ENCODE data around the gene ARHGEF16.

The ARHGEF16 gene

DNA sequence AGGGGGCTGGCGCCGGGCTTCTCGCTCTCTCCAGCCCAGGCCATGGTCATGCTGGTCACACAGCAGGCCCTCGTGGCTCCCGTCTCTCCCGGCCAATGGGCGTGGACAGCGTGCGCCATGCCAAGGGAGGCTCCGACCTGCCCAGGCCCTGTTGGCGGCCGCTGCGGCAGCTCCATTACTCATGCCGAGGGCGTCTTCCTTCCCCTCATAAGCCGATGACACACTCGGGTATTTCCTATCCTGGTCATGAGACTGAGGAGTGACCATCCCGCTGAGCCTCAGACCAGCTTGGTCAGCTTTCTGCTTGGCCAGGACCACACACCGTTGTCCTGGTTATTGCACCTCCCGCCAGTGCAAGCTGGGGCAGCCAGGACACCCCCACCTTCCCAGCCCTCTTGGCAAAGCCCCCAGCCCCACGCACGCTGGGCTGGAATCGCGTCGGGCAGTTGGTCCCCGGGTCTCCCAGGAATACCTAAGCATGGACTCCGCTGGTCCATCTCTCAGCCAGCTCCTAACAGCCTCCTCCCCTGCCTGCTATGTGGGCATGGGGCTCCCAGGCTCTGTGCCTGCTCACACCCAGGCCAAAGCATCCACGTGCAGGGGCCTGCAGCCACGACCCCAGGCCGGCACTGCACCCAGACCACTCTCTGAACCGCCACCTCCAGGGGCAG, 49.8 kb downstream of the ARHGEF16 start:
- no peak for DNase-seq

DNA sequence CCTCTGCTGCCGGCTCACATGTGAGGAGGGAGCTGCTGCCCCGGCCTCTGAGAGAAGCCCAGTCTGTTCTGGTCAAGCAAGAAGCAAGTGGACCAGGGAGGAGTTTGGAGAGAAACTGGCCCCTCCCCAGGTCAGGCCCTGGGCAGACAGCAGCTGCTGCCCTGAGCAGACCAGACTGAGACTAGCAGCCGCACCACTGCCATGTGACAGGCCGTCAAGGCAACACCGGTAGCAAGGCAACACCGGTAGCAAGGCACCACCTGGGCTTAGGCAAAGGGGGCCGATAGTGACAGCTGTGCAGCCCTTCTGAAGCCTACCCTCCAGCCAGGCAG, 50.3 kb downstream of the ARHGEF16 start:
- no peak for DNase-seq

DNA sequence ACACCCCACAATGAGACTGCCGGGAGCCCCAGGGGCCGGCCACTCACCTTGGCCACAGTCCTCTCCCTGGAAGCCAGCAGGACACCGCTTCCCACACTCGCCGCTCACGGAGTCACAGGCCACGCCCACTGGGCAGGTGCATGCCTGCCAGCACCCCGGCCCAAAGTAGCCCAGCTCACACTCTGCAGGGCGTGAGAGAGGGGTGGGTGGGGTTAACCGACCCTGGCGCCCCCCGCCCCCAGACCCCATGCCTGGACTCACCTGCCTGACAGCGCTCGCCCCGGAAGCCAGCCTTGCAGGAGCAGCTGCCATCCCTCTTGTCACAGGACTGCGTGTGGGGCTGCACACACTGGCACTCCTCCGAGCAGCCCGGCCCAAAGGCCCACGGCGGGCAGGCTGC, 50.7 kb downstream of the ARHGEF16 start:
- no peak for DNase-seq

DNA sequence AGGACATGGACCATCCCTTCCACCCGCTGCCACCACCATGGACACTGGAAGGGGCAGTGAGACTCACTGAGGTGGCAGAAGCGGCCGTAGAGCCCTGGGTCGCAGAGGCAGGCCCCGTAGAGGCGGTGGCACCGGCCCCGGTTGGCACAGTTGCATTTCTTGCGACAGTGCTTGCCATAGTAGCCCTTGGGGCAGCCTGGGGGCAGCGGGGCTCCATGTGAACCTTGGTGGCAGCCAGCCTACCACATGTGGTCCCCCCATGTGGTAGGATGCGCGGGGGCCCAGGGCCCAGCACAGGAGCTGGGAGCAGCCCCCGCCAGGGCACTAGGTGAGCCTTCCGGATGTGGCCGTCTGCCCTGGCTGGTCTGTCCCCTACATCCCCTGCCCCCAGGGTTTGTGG, 51.6 kb downstream of the ARHGEF16 start:
- DNase-seq, result no peak

DNA sequence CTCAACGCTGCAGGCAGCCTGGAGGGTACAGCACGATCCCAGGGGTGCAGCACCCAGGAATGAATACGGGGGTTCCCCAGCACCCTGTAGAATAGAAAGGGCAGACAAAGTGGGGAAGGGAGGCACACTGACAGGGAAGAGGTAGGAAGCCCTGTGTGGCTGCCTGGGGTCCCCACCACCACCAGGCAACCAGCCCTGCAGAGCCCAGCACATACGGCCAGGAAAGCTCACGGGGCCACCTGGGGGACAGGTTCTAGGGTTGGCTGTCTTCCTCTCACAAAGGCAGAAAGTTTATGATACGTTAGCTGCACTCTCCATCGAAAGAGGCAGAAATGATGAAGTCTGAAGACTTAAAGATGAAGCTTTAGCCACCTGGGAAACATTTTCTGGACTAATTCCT, 52.5 kb downstream of the ARHGEF16 start:
- DNase-seq, result no peak

DNA sequence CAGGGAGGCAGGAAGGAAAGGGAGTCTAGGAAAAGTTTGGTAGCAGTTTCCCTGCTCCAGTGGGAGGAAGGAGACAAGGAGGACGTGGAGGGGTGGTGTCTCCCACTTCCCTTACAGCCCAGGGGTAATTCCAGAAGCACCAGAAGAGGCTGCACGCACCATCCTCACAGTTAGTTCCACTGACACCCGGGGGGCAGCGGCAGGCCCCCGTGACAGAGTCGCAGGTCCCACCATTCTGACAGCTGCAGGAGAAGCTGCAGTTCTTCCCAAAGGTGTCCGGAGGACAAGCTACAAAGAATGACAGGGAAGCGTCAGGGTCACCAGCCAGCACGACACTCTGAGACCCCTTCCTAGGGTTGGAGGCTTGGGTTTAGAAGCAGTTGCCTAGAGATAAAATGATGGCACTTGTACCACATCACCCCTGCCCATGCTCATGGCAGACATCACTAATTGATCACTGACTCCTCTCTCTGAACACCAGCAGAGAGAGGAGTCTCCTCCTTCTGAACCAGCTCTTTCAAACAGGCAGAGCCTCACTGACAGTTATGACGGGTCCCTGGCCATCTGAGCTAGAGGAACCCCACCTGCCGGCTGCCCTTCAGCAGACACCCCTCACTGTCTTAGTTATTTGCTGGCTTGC, 53.3 kb downstream of the ARHGEF16 start:
- DNase-seq, result no peak

DNA sequence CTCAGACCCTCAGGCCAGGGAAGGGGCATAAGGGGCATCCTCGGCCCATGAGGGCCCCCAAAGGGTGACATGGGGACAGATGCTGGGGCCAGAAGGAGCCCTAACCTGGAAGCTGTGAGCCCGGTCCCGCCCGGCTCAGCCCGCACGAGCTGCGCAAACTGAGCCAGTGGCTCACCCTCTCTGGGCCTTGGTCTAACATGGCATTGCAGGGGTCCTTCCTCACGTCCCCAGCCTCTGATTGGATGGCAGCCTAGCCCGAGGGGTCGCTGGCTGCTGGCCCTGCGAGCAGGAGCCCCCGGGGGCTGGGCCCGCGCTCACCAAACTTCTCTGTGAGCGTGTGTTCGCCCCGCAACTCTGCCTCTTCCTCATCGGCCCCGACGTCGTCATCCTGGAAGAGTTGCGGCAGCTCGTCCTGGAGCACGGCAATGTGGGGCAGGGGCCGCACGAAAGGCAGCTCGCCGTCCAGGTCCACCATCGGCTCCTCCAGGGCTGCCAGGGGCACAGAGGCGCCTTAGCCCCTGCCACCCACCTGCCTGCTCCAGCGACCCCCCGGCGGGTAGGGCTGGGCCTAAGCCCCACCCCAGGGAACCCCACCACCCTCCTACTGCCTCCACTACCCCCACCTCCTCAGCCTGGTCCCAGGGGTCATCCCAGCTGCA, 54.4 kb downstream of the ARHGEF16 start:
- no peak for DNase-seq

DNA sequence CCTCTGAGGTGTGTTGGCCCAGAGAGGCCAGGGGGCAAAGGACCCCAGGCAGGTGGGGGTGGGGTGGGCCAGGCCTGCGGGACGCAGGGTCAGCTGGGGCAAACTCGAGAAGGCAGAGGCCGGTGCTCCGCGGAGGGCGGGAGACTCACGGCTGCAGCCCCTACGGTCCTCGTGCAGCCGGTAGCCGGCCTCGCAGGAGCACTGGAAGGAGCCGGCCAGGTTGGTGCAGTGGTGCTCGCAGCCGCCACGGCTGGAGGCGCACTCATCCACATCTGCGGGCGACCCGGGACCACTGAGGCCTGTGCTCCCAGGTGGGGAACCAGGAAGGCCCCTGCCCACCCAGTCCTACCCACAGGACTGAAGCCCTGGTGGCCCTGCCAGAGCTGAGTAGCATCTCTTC, 55.3 kb downstream of the ARHGEF16 start:
- no peak for DNase-seq

DNA sequence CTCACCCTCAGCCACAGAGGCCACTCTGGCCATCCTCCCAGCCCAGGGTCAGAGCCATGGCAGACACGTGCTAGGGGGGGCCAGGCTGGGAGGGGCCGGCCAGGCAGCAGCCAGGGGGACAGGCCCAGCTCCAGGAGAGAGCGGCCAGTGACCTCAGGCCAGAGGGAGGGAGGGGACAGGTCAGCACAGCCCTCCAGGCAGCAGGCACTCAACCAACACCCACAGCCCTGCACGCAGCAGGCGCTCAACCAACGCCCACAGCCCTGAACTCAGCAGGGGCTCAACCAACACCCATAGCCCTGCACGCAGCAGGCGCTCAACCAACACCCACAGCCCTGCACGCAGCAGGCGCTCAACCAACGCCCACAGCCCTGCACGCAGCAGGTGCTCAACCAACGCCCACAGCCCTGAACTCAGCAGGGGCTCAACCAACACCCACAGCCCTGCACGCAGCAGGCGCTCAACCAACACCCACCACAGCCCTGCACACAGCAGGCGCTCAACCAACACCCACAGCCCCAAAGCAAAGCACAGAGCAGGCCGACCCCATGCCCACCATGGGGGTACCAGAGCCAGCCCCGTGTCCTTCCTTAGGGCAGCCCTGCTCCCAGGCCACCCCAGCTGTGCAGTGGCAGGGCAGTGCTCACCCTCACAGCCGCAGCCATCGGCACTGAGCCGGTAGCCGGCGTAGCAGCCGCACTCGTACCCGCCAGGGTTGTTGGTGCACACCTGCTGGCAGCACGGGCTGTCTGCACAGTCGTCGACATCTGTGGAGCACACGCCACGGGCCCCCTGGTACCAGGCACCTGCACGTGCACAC, 55.9 kb downstream of the ARHGEF16 start:
- no peak for DNase-seq

DNA sequence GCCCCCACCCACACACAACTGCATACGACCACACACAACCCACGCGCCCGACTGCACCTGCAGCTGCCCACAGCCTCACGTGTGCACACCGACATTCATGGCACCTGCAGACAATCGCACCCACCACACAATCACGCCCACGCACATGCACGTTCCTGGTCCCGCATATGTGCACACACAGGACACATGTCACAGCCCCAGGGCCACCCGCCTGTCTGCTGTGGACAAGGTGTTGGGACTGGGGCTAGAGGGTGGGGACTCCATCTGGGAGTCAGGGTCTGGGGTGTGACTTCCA, 56.4 kb downstream of the ARHGEF16 start:
- no peak for DNase-seq

DNA sequence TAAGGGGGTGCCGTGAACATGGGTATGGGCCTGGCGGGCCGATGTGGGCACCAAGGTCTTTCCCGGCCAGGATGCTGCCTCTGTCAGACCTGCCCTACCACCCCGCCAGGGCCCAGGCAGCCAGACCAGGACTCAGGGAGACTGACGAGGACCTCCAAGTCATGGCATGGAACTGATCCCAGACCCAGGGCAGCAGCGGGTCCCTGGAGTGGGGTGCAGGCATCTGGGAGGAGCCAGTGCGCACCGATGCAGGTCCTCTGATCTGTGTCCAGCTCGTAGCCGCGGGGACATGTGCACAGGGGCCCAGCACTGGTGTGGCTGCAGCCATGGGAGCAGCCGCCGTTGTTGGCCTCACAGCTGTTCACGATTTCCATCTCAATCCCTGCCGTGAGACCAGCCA, 56.8 kb downstream of the ARHGEF16 start:
- DNase-seq, result no peak

DNA sequence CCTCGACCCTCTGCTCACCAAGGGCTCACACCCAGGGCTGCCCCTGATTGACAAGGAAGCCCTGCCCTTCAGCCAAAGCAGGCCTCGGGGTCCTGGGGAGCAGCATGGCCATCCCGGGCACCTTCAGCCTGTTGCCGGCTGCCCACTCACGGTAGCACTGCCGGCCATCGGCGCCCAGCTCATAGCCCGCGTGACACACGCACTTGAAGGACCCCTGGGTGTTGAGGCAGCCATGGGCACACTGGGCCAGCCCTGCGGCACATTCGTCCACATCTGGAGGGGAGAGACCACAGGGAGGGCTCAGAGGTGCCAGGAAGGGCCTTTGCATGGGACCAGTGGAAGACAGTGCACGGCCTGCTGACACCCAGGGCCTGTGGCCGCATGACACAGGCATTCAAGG, 57.4 kb downstream of the ARHGEF16 start:
- no peak for DNase-seq

DNA sequence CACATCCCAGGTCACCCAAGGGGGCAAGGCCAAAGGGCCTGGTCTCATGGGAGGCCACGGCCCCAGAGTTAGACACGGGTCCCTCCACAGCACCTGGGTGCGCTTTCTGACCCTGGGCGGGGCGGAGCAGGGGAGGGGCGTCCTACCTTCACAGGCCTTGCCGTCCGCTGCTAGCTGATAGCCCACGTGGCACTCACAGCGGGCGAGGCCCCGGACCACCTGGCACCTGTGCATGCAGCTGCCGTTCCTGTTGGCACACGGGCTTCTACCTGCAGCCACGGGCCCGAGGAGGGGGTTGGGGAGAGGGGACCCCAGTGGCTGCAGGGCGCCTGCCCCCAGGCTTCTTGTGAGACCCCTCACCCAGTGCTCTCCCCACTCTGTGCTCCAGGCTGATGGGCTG, 59.9 kb downstream of the ARHGEF16 start:
- no peak for DNase-seq

DNA sequence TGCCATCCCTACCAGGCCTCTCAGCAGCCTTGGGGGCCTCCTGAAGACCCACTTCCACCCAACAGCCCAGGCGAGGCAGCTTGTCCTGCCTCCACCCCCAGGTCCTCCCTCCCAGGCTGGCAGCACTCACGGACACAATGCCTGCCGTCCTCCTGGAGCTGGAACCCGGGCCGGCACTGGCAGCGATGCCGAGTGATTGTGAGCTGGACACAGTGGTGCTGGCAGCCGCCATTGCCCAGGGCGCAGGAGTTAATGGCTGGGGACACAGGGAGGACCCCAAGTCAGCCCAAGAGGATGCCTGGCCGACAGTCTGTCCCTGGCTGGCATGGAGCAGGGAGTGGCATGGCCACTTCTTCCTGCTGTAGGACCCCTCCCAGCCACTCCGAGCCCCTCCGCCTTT, 60.8 kb downstream of the ARHGEF16 start:
- DNase-seq, result no peak

DNA sequence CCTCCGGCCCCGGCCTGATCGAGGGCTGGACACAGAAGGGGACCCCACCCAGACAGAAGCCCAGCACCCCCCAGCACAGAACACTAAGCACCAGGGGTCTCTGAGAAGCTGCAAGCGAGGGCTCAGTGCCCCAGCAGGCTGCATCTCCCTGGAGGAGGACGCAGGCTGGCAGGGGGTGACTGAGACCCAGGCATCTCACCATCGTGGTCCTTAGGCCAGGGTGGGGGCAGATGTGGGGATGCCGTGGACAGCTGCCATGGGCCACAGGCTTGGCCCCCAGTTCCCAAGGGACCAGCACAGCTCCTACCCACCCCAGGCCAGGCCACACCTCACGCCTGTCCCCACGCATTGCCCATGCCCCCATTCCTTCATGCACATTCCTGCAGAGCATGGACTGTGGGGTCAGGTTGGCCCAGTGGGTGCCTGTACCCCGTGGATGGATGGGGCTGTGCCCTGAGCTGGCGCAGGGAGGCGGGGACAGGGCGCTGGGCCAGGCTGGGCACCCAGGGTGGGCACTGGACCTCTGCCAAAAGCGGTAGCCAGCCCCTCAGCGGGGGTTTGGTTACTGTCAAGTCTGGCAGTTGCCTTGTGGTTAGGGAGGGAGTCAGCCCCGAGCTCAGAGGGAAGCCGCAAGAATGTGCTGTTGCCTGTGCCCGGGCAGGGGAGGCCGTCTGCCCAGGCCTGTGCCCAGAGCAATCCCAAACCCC, 61.5 kb downstream of the ARHGEF16 start:
- peak; percentile 55 for DNase-seq

DNA sequence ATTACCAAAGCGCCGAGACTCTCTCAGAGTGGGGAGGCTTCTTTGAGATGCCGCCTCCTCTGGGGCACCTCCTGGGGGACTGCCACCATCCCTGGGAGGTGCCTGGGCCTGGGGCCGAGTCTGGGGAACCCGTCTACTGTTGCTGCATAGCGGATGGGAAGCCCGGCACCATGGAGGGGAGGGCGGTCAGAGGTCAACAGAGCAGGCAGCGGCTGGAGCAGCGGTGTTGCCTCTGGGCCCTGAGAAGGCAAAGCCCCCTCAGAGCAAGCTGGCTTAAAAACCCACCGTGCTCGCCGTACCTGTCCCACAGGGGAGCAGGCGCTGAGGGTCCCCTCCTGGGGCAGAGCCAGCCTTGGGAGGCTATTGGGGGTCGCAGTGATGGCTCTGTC, 62.0 kb downstream of the ARHGEF16 start:
- DNase-seq, result no peak

DNA sequence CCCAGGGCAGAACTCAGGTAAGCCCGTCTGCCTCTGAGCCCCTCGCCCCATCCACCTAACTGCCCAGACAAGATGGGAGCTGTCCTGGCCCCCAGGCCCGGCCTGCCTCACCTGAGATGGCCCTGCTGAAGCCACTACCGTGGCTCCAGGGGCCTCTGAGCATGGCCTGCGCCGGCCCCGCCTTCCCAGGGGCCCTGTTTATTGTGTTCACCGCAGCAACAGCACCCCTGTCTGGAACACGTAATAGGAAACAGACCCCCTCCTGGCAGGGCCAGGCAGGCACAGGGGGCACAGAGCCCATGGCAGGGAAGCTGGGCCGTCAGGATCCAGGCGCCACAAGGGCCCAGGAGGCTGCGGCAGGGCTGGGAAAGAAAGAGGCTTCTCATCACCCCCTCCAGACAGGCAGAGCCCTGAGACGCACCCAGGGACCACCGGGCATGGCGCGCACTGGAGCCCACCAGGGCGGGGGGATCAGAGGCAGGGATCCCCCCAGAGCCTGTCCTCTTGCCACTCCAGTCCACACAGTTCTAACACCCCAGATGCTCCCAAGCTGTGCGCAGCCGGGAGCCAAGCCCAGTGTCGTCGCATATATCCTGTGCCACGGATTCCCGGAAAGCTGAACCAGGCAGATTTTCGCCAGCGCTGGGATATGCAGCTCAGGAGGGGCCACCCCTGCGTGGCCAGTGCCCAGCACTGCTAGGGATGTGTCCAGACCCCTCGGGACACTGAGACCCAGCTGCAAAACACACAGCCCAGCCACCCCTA, 62.6 kb downstream of the ARHGEF16 start:
- no peak for DNase-seq

DNA sequence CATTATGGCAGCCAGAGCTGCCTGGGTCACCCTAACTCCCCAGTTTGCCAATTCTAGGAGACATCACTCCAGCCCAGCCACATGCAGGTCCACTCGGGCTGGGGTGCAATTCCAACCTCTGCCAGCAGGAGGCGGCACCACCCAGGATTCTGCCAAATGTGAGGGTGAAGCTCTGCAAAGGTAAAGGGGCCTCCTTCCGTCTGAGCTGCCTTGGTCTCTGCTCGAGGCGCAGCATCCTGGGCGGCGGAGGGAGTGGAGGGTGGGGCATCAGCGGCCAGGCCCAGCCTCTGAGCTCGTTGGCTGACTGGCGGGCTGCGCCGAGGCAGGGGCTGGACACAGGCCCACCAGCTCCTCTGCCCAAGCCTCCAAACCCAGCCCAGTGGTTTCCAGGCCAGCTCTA, 63.8 kb downstream of the ARHGEF16 start:
- no peak for DNase-seq

DNA sequence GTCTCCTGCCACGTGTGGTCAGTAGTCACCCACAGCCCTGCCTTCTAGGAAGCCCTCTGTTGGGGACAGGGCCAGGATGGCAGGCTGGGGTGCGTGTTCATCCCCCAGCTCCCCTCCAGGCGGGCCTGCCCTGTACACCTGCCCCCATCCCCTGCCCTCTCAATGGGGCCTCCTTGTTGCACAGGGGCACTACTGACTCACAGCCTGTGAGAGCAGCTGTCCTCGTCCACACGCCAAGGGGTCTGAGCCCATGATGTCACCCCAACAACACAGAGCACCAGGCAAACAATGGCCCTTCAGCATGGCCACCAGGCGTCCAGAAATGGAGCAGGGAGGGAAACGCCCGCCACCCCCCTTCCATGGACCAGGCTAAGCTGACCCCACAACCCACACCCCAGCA, 64.3 kb downstream of the ARHGEF16 start:
- no peak for DNase-seq

DNA sequence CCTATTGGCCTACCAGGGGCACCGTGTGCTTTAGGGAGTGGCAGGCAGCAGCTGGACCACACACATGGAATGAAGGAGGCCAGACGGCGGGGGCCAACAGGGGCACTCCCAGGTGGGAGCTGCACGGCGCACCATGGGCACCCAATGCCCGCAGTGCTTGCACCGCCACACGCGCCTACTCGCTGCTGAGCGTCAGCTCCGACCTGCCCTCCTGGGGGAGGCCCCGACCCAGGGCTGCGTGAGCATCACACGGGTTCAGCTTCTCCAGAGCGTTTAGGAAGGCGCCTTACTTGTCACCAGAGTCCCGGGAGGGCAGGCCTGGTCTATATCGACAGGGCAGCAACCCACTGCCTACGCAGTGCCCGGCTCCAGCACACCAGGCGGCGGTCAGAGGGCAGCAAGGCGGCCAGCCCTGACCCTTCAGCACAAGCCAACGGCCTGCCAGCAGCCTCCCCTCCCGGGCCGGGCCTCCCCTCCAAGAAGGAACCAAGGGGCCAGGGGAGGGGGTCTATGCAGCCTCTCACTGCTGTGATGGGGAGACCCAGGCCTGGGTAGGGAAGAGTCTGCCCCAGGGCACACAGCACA, 64.9 kb downstream of the ARHGEF16 start:
- no peak for DNase-seq

DNA sequence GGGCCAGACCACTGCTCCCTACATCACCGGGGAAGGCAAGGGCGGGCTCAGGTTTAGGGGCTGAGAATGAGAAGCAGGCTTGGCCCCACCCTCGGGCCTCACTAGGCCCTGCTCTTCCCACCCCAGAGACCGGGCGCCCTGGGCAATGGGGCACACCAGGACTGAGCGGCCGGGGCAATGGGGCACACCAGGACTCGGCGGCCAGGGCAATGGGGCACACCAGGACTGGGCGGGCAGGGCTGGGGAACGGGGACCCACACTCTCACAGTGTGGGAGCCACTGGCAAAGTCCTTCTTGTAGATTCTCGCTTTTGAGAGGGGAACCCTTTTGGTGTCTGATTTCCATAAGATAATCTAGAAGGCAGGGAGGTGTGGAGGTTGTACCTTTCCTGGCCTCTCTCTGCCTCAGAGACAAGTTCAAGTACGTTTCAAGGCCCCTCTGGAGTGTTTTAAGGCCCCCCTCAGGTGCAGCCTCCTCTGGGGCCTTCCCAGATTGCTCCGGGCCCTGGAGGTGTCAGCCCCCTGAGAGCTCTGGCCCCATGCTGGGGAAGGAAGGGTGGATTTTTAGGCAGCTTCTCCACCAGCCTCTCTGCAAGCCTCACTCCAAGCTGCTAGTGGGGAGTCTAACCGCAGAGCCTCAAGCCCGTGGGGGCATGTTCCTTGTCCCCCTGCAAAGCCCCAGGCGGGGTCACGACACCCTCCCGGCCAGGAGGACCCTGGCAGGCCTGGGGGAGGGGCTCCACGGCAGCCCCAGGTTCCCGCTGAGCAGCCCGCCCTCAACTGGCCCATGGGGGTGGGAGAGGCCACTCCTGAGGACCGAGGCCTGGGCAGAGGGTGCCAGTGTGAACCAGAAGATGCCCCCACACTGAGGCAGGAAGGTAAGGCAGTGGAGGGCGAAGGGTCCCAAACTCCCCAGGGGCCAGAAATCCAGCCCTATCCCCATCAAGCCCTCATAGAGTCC, 66.2 kb downstream of the ARHGEF16 start:
- no peak for DNase-seq

Data from right forelimb (tissue), 1 donor.